ENCODE measurements around the gene ADCYAP1.

Gene ADCYAP1

DNA sequence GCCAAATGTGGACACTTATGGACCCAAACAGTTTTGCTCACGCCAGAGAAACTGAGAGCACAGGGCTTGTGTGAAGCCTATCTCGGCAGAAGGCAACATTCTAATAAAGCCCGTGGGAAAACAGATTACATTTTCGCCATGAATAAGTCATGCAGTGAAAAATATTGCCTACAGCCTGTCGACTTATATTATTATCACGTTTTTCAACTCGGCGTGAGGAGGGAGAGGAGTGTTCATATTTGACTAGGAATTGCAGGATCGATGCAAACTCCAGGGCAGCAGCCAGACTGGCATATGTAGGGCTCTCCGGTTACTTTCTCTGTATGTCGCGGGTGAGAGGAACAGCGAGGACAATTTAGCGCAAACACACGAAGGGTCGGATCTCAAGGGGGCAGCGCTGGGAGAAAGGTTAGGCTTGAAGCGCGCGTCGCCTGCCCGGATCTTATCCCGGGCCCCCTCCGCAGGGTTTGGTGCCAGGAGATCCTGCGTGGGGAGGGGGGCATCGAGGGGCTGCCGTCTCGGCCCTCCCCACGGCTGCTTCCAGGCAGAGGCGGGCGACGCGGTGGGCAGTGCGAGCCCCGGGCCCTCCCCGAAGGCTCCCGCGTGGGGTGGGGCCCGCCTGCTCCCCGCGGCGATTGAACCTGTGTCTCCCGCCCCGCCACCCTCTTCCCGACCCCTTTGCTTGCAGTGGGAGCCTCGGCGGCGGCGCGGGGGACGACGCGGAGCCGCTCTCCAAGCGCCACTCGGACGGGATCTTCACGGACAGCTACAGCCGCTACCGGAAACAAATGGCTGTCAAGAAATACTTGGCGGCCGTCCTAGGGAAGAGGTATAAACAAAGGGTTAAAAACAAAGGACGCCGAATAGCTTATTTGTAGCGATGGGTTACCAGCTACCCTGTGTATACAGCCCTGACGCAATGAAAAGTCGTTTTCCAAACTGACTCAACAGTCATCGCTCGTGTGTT lies 4.4 kb downstream of the ADCYAP1 start:
- no peak for DNase-seq (ENCODE audit: low read depth in 2 of 2)

DNA sequence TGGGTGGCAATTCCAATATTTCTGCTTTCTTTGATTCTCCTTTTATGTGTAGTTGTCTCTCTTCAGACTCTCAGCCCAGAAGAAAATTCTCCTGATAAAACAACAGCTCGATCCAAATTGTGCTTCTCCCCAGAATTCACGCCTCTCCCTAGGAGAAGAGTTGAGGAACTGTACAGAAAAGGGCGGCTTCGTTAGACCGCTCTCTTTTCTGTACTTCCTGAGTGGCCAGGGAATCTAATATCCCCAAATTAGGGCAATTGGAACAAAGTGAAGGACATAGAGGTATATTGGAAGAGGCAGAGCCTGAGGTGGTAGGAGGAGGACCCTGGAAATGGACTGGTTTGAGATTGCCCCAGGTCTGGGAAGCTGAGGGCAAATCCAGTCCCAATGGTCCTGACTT lies 5.6 kb downstream of the ADCYAP1 start:
- no peak for DNase-seq (ENCODE audit: low read depth in 2 of 2)

GRCh38 chr18:911025-911424 lies 6.4 kb downstream of the ADCYAP1 start:
- no peak for DNase-seq (ENCODE audit: low read depth in 2 of 2)

GRCh38 chr18:911486-911885 lies 6.8 kb downstream of the ADCYAP1 start:
- DNase-seq (ENCODE audit: low read depth in 2 of 2), result no peak

- DNase-seq (ENCODE audit: low read depth in 2 of 2), result no peak
These were observed 11.9 kb downstream of the ADCYAP1 start for GRCh38 chr18:916562-916961.

DNA sequence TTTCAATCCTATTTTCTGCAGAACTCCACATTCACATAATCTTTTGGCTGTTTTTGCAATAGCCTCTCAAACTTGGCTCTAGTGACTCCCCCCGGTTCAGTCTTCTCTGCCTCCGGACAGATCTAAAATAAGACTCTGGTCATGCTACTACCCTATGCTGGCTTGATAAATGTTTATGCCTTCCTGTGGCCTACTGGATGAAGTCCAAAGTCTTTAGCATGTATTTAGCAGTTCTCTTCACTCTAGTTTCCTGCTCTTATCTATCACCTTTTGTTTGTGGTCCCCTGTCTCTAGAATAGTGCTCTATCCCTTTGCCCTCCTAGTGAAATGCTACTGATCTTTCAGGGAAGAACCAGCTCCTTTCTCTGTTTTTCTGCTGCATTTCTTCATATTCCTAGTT lies 14.4 kb downstream of the ADCYAP1 start:
- no peak for DNase-seq (ENCODE audit: low read depth in 2 of 2)

- DNase-seq (ENCODE audit: low read depth in 2 of 2), result no peak
These were observed 18.6 kb downstream of the ADCYAP1 start for GRCh38 chr18:923144-923866.

GRCh38 chr18:924987-925386 lies 20.3 kb downstream of the ADCYAP1 start:
- DNase-seq (ENCODE audit: low read depth in 2 of 2), result no peak

GRCh38 chr18:926946-927345 lies 22.3 kb downstream of the ADCYAP1 start:
- DNase-seq (ENCODE audit: low read depth in 2 of 2), result no peak

- DNase-seq (ENCODE audit: low read depth in 2 of 2), result no peak
These were observed 28.4 kb downstream of the ADCYAP1 start for GRCh38 chr18:933082-933481.

- no peak for DNase-seq (ENCODE audit: low read depth in 2 of 2)
These were observed 30.0 kb downstream of the ADCYAP1 start for GRCh38 chr18:934518-935133.

- no peak for DNase-seq (ENCODE audit: low read depth in 2 of 2)
These were observed 32.3 kb downstream of the ADCYAP1 start for GRCh38 chr18:936941-937340.

DNA sequence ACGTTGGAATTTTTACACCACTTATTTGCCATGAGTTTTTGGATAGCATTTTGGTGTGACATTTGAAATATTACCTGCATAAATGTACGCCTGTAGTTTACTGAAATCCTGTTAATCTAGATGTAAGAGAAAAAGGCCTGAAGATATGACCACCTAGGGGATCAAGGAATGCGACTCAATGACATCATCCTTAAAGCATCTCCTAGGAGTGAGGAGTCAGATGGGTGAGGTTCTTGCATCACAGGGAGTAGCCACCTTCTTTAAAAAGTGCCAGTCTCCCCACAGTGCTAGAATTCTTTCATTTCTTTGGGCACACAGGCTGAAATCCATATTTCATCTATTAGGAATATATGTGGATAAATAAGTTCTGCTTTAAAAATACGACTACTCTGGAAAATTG lies 34.5 kb downstream of the ADCYAP1 start:
- no peak for DNase-seq (ENCODE audit: low read depth in 2 of 2)

GRCh38 chr18:939958-940357 lies 35.3 kb downstream of the ADCYAP1 start:
- DNase-seq (ENCODE audit: low read depth in 2 of 2), result no peak

DNA sequence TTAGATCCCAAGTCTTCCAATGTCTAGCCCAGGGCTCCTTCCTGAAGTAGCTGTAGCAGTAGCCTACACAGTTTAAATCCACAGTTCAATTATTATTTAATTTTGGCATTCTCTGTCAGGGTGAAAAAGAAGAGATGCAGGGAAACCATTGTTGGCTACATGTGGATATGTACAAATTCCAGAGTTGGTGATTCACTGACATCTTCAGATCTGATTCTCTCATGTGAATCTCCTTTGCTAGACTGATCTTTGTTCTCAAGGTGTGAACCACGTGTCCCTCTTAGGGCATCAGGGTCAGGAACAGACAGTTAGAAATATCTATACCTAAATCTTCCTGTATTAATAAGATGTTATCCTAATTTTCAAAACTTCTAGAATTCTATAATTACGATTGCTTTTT lies 36.7 kb downstream of the ADCYAP1 start:
- DNase-seq (ENCODE audit: low read depth in 2 of 2), result no peak

GRCh38 chr18:944440-944839 lies 39.8 kb downstream of the ADCYAP1 start:
- DNase-seq (ENCODE audit: low read depth in 2 of 2), result no peak

- DNase-seq (ENCODE audit: low read depth in 2 of 2), result no peak
These were observed 45.3 kb downstream of the ADCYAP1 start for GRCh38 chr18:949724-950631.

DNA sequence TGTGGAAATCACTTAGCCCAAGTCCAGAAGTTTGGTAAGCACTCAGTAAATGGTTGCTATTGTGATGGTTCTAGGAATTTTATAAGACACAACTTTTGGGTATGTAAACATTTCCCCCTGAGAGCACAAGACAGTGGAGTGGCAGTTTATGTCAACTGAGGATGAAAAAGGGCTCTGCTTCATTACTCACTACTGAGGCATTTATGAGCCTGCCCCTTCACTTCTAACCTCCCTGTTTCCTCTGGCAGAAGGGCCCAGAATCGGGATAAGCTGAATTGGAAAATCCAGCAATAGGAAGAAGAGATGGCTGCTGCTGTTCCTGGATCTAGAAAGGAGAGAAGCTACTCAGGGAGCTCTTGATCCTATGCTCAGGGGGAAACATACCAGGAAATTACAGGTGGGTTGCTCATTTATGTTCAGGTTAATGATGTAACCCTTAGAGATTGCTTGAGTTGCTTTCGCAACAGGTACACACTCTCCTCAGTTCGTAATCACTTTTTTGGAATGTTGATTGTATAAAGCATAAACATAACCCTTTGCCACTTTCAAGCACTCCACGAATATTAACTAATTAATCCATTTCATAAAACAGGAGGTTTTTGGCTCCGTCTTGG lies 46.3 kb downstream of the ADCYAP1 start:
- no peak for DNase-seq (ENCODE audit: low read depth in 2 of 2)

DNA sequence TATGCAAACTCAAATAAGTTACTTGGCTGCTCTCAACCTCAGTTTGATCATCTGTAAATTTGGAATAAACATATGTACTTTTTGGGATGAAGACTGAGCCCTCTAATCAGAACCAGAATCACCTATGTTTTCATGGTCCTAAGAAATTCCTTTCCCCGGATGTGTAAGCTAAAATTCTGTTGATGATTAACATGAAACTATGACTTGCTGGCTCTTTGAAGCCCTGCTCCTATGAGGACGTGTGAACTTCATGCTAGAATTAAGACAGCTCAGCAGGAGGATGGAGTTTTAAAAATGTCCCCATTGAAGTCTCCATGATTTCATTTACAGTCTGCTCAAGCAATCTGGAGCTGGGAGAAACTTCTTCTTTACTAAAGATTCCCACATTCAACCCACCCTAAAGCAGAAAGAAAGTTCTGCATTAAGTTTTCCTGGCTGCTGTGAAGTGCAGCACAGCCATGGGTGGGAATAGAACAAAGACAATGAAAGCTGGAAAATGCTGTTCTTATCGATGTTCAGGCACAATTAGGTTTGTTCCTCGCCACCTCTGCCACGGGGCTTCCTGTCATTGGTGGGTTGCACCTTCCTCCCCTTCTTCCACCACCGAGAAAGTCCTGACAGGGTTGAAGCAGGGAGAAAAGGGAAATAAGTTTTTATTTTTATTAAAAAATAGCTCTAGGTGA lies 50.9 kb downstream of the ADCYAP1 start:
- no peak for DNase-seq (ENCODE audit: low read depth in 2 of 2)

DNA sequence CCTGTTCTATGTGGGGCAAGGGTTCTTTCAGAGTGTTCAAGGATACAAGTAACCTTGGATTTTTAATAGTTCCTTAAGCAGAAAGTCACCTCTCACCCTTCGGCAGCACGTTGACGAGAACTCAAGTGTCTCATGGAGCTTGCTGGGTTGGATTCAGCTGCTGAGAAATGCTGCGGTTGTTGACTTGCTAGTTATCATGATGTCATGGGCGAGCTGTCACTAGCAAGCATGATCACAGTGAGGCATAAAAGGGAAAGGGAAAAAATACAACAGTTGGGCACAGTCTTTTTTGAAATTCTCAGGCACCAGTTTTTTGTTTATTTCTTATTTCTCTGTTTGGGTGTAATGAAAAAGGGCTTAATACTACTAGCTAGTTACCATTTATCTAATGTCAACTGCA lies 53.2 kb downstream of the ADCYAP1 start:
- DNase-seq (ENCODE audit: low read depth in 2 of 2), result no peak
